HG03432 (cell line): Measurements from ENCODE around the gene OR51V1.
"Not testable (repeated sequence)": the region's sequence is repeated elsewhere in the genome, so short reads cannot be mapped to it uniquely, and the experiment has no call there.

Experiments used
- ATAC-seq: cut with Tn5 transposase; IDR thresholded peaks from one replicate; pipeline ENCODE4 v1.9.1; 2021; ENCODE audit warnings: mild to moderate bottlenecking, moderate library complexity; ENCODE audit not compliant: unreplicated experiment

Gene OR51V1

GRCh38 chr11:5200582-5200981 is at the start of gene OR51V1:
TSS of gene OR51V1 (minus strand) at chr11:5200682. CDS start at chr11:5200682, 0 bp downstream.
- no peak for ATAC-seq

- not testable (repeated sequence) for ATAC-seq
Observed at GRCh38 chr11:5249807-5250396, 49.4 kb upstream of the OR51V1 start, which contains the start of gene HBG1. TSS of gene HBG1 (minus strand) at chr11:5249857. CDS start at chr11:5249804, 53 bp downstream.

GRCh38 chr11:5248498-5248897 is 48.0 kb upstream of the OR51V1 start:
- ATAC-seq = not testable (repeated sequence)

GRCh38 chr11:5247472-5248192 is 47.1 kb upstream of the OR51V1 start:
- ATAC-seq = no peak

GRCh38 chr11:5246772-5247471 is 46.4 kb upstream of the OR51V1 start:
- ATAC-seq = no peak

GRCh38 chr11:5245155-5245554 is 44.7 kb upstream of the OR51V1 start:
- ATAC-seq = no peak

- no peak for ATAC-seq
Observed at GRCh38 chr11:5243816-5244180, 43.3 kb upstream of the OR51V1 start.

- ATAC-seq = peak; percentile 78
Observed at GRCh38 chr11:5242933-5243815, 42.7 kb upstream of the OR51V1 start.

- no peak for ATAC-seq
Observed at GRCh38 chr11:5242208-5242607, 41.7 kb upstream of the OR51V1 start.

GRCh38 chr11:5241458-5241857 is 41.0 kb upstream of the OR51V1 start:
- ATAC-seq = no peak

GRCh38 chr11:5240458-5240857 is 40.0 kb upstream of the OR51V1 start:
- ATAC-seq = no peak

- no peak for ATAC-seq
Observed at GRCh38 chr11:5240056-5240455, 39.6 kb upstream of the OR51V1 start.

GRCh38 chr11:5239046-5239445 is 38.6 kb upstream of the OR51V1 start:
- ATAC-seq = no peak

- no peak for ATAC-seq
Observed at GRCh38 chr11:5238486-5238885, 38.0 kb upstream of the OR51V1 start.

GRCh38 chr11:5237420-5237819 is 36.9 kb upstream of the OR51V1 start:
- no peak for ATAC-seq

- no peak for ATAC-seq
Observed at GRCh38 chr11:5235364-5236095, 35.0 kb upstream of the OR51V1 start.

GRCh38 chr11:5234381-5234834 is 33.9 kb upstream of the OR51V1 start, which contains the start of gene HBD:
TSS of gene HBD (minus strand) at chr11:5234483. CDS start at chr11:5234433, 50 bp downstream.
- peak; percentile 89 for ATAC-seq

- no peak for ATAC-seq
Observed at GRCh38 chr11:5233307-5233706, 32.8 kb upstream of the OR51V1 start.

GRCh38 chr11:5232821-5233220 is 32.3 kb upstream of the OR51V1 start:
- ATAC-seq = no peak

- no peak for ATAC-seq
Observed at GRCh38 chr11:5232176-5232575, 31.7 kb upstream of the OR51V1 start.
